Measurements from ENCODE around the gene WNK2.

DNA sequence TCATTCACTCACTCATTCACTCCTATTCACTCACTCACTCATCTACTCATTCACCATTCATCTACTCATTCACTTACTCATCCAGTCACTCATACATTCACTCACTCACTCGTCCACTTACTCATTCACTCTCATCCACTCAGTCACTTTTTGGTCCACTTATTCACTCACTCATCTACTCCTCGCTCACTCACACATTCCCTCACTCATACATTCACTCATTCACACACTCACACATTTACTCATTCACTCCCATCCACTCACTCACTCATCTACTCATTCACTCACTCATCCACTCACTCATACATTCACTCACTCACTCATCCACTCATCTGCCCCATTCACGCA lies 27.7 kb downstream of the WNK2 start:
- TF ChIP-seq CTCF (IDR thresholded peaks at IDR 0.05) = no peak
- TF ChIP-seq POLR2A (IDR thresholded peaks at IDR 0.05) = no peak

Data from adrenal gland (tissue), 5 donors.